Skeletal muscle satellite cell (primary cell): ENCODE data around the gene CHRM4.
"Not testable (repeated sequence)": the region's sequence is repeated elsewhere in the genome, so short reads cannot be mapped to it uniquely, and the experiment has no call there.

Experiments used
- H3K27me3 ChIP-seq: 2 replicates; pipeline ENCODE4 v1.7.0; 2013; ENCODE audit warnings: low read length; ENCODE audit not compliant: control insufficient read depth, insufficient read depth
- H3K36me3 ChIP-seq: 2 replicates; pipeline ENCODE4 v1.7.0; 2013; ENCODE audit warnings: mild to moderate bottlenecking, control low read depth, low read length; ENCODE audit not compliant: insufficient read depth
- H3K4me1 ChIP-seq: 2 replicates; pipeline ENCODE4 v1.7.0; 2013; ENCODE audit warnings: low read length; ENCODE audit not compliant: control insufficient read depth, insufficient read depth
- H3K4me2 ChIP-seq: 2 replicates; pipeline ENCODE4 v1.7.0; 2013; ENCODE audit warnings: mild to moderate bottlenecking, low read length
- H3K4me3 ChIP-seq: 2 replicates; pipeline ENCODE4 v1.7.0; 2013; ENCODE audit warnings: low read length
- H3K9ac ChIP-seq: 2 replicates; pipeline ENCODE4 v1.7.0; 2013; ENCODE audit warnings: mild to moderate bottlenecking, low read depth, low read length, moderate library complexity
- H3K9me3 ChIP-seq: replicated peaks from 2 replicates; pipeline ENCODE4 v1.7.0; 2013; ENCODE audit warnings: mild to moderate bottlenecking, control low read depth, low read length

The CHRM4 gene

DNA sequence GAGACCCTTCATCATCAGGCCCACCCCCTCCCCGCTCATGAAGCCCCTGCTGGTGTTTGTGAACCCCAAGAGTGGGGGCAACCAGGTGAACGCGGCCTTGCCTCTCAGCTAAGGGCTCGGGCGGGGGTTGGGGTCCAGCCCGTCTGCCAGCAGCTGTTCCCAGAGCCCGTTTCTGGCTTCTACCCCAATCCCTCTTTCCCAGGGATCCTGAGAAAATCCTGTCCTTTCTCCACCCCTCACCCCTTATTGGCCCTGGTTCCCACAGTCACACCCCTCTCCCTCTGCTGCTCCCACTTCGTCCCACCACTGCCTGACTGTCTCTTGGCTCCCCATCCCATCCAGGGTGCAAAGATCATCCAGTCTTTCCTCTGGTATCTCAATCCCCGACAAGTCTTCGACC is 19.5 kb downstream of the CHRM4 start:
- Histone ChIP-seq H3K9me3 (no peaks in the 10 kb centered on the region), H3K4me1 (peaks cover 5% of the 10 kb centered on the region), H3K4me2 (no peak overlapping the region), H3K4me3 (no peak overlapping the region), H3K27me3 (no peaks in the 10 kb centered on the region), H3K36me3 (peaks cover 28% of the 10 kb centered on the region), H3K9ac (no peak overlapping the region)

DNA sequence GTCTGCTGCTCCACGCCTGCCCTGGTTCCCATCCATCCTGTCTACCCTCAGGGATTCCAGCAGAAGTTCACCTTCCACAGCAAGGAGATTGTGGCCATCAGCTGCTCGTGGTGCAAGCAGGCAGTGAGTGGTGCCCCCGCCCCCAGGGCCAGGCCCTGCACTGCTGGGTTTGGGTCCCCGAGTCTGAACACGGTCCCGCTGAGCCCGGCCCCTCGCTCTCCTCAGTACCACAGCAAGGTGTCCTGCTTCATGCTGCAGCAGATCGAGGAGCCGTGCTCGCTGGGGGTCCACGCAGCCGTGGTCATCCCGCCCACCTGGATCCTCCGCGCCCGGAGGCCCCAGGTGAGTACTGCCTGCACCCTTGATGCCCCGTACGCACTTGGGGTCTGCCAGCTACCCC is 20.3 kb downstream of the CHRM4 start:
- not testable (repeated sequence) for H3K4me2 ChIP-seq, H3K9me3 ChIP-seq, H3K27me3 ChIP-seq, H3K9ac ChIP-seq, H3K4me3 ChIP-seq, H3K4me1 ChIP-seq
- H3K36me3 ChIP-seq = peaks cover 23% of the 10 kb centered on the region

DNA sequence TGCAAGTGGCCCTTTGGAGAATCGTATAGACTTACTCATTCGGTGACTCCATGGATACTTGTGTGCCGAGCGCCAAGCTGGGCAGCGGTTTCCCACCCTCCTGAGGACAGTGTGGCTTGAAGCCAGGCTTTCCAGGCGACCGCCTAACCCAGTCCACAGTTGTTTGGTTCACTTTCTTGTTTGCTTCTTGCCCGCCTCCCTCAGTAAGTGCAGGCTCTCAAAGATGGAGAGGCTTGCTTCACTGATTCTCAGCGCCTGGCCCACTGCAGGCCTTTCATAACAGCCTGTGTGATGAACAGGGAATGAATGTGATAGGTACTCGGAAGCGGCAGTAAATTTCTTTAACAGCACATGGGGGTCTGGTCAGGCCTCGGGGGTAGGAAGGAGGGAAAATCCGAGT is 21.3 kb downstream of the CHRM4 start:
- Histone ChIP-seq H3K36me3 (peaks cover 20% of the 10 kb centered on the region), H3K4me1 (peaks cover 7% of the 10 kb centered on the region), H3K9ac (no peak overlapping the region), H3K27me3 (no peaks in the 10 kb centered on the region), H3K9me3 (no peaks in the 10 kb centered on the region), H3K4me2 (no peak overlapping the region), H3K4me3 (no peak overlapping the region)

DNA sequence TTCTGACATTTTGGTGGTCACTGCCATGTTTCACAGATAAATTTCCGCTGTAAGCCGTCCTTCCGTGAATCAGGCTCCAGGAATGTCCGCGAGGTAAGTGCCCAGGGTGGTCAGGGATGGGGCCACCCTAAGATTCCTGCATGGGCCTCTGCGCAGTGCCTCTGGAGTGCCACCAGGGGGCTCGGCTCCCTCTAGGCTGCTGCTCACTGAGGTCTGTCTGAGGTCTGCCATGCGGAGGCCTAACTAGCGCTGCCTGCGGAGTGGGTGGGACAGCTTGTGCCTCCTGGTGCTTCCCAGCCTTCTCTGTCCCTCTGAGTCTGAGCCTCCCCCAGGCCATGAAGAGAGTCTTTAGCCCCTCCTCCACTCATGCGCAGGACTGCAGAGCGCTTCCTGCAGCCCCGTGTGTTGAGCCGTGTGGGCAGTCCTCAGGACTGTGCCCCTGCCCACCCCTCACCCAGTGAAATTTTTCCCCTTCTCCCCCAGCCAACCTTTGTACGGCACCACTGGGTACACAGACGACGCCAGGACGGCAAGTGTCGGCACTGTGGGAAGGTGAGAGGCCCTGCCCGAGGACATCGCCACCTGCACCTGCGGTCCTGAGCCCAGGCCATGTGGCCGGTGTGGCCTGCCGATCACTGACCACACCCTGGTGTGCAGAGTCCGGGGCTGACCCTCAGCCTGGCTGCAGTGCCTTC is 22.0 kb downstream of the CHRM4 start:
- H3K36me3 ChIP-seq = peaks cover 18% of the 10 kb centered on the region
- H3K9ac ChIP-seq = no peak overlapping the region
- peaks cover 7% of the 10 kb centered on the region for H3K4me1 ChIP-seq
- H3K27me3 ChIP-seq = no peaks in the 10 kb centered on the region
- H3K4me3 ChIP-seq = no peak overlapping the region
- no peak overlapping the region for H3K4me2 ChIP-seq
- H3K9me3 ChIP-seq = no peaks in the 10 kb centered on the region

DNA sequence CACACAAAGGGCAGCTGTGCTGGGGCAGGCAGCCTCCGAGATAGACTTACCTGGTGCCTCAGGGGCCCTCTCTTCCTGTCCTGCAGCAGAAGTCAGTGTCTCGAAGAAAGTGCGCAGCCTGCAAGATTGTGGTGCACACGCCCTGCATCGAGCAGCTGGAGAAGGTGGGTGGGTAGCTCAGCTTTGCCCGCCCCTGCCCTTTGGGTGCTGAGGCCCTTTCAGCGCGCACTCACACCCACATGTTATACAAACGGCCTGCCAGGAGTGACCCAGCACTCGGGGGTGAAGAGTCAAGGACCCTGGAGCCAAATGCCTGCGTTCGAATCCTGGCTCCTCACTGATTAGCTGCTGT is 23.7 kb downstream of the CHRM4 start:
- Histone ChIP-seq H3K9ac (no peak overlapping the region), H3K27me3 (no peaks in the 10 kb centered on the region), H3K4me2 (no peak overlapping the region), H3K9me3 (no peaks in the 10 kb centered on the region), H3K36me3 (peaks cover 14% of the 10 kb centered on the region), H3K4me3 (no peak overlapping the region), H3K4me1 (peaks cover 22% of the 10 kb centered on the region)

DNA sequence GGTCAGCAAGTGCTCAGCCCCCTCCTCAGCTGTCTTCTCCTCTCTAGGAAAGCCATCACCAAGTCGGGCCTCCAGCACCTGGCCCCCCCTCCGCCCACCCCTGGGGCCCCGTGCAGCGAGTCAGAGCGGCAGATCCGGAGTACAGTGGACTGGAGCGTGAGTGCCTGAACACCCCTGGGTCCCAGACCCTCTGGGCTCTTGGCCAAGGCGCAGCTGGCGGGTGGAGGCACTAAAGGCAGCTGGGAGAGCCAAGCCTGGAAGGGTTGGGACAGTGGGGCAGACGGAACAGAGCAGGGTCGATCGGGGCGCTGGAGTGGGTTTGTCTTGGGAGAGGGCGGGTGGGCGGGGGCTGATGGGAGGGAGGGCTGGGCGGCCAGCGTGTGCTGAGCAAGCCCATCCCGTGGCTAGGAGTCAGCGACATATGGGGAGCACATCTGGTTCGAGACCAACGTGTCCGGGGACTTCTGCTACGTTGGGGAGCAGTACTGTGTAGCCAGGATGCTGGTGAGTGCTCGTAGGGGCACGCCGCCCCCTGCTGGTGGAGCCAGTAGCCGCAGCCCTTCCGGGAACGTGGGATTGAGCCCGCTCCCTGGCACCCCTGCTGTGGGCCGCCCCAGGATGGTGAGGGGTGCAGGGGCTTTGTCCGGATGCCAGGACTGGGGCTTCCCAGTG is 24.2 kb downstream of the CHRM4 start:
- Histone ChIP-seq H3K27me3 (no peaks in the 10 kb centered on the region), H3K4me1 (peaks cover 27% of the 10 kb centered on the region), H3K4me2 (no peak overlapping the region), H3K36me3 (peaks cover 17% of the 10 kb centered on the region), H3K9me3 (no peaks in the 10 kb centered on the region), H3K9ac (no peak overlapping the region), H3K4me3 (no peak overlapping the region)

DNA sequence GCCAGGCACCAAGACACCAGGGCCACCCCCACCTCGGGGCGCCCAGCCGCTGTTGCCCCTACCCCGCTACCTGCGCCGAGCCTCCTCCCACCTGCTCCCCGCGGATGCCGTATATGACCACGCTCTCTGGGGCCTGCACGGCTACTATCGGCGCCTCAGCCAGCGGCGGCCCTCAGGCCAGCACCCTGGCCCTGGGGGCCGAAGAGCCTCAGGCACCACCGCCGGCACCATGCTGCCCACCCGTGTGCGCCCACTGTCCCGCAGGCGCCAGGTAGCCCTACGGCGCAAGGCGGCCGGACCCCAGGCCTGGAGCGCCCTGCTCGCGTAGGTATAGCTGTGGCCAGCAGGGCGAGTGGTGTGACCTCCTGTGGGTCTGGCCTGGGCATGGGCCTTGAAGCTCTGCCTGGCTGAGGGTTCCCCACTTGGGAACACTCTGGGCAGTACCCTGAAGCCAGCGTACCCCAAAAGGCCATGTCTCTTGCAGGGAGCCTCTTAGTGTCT is 24.9 kb downstream of the CHRM4 start:
- peaks cover 17% of the 10 kb centered on the region for H3K36me3 ChIP-seq
- H3K27me3 ChIP-seq = no peaks in the 10 kb centered on the region
- no peak overlapping the region for H3K4me2 ChIP-seq
- H3K4me3 ChIP-seq = no peak overlapping the region
- H3K4me1 ChIP-seq = peaks cover 33% of the 10 kb centered on the region
- no peaks in the 10 kb centered on the region for H3K9me3 ChIP-seq
- H3K9ac ChIP-seq = no peak overlapping the region

DNA sequence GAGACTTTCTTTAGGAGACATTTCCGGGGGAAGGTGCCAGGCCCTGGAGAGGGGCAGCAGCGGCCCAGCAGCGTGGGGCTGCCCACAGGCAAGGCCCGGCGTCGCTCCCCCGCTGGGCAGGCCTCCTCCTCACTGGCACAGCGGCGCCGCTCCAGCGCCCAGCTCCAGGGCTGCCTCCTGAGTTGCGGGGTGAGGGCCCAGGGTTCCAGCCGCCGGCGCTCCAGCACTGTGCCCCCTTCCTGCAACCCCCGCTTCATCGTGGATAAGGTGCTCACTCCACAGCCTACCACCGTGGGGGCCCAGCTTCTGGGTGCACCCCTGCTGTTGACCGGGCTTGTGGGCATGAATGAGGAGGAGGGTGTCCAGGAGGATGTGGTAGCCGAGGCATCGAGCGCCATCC is 25.3 kb downstream of the CHRM4 start:
- no peaks in the 10 kb centered on the region for H3K27me3 ChIP-seq
- peaks cover 13% of the 10 kb centered on the region for H3K36me3 ChIP-seq
- no peak overlapping the region for H3K4me2 ChIP-seq
- peaks cover 38% of the 10 kb centered on the region for H3K4me1 ChIP-seq
- no peaks in the 10 kb centered on the region for H3K9me3 ChIP-seq
- no peak overlapping the region for H3K9ac ChIP-seq
- H3K4me3 ChIP-seq = no peak overlapping the region

DNA sequence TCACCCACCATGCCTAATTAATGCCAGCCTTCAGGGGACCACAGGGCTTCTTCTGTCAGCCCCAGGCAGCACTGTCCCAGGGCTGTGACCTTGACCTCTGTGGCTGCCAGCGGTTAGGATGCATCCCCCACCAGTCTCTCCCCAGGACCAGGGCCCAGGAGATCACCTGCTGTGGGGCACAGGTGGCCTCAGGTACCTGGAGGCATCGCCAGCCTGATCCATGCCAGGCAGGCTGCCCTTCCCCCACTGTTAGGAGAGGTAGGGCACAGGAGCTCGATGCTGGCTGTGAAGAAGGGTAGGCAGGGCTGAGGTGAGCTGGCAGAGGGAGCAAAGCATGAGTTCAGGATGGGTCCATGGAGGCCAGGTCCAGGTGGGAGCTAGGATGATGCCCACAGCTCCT is 26.8 kb downstream of the CHRM4 start:
- H3K4me2 ChIP-seq = no peak overlapping the region
- no peaks in the 10 kb centered on the region for H3K9me3 ChIP-seq
- H3K27me3 ChIP-seq = no peaks in the 10 kb centered on the region
- H3K36me3 ChIP-seq = peaks cover 7% of the 10 kb centered on the region
- no peak overlapping the region for H3K4me3 ChIP-seq
- H3K9ac ChIP-seq = no peak overlapping the region
- H3K4me1 ChIP-seq = peaks cover 46% of the 10 kb centered on the region

DNA sequence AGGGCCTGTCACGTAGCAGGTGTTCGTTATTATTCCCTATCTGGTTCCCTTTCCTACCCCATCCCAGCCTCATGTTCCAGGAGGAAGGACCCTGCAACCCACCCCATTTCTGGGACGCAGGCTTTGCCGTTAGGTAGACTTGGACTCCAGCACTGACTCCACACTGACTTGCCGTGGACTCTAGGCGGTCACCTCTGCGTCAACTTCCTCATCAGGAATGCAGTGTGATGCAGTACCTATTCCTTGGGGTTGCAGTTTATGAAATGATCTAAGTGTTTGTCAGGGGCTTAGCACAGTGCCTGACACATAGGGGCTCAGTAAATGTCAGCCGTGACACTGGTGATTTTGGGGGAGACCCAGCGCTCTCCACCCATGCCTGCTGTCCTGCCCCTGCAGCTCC is 27.5 kb downstream of the CHRM4 start:
- peak overlapping the region; percentile 87 for H3K9ac ChIP-seq
- H3K9me3 ChIP-seq = no peaks in the 10 kb centered on the region
- H3K27me3 ChIP-seq = no peaks in the 10 kb centered on the region
- peaks cover 7% of the 10 kb centered on the region for H3K36me3 ChIP-seq
- H3K4me2 ChIP-seq = peak overlapping the region; percentile 93
- peaks cover 46% of the 10 kb centered on the region for H3K4me1 ChIP-seq
- no peak overlapping the region for H3K4me3 ChIP-seq

DNA sequence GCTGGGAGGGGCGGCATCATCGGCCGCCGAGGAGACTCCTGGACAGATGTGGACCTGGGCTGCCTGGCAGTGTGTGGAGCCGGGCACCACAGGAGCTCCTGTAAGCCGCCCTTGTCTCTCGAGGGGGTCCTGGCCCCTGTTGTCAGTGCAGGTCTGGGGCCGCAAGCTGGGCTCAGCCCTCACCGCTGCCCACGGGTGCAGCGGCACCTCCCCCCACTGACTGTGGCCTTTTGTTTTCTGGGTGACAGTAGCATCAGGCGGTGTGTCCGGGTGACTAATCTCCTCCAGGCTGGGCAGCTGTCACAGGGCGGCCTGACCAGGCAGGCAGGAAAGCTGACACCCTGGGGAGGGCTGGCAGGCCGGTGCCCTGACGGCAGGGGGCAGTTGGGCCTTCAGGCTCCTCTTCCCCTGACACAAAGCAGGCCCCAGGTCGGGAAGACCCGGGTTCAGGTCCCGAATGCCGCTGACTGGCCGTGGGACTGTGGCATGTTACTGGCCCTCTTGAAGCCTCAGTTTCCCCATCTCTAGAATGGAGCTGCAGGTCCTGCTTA is 28.0 kb downstream of the CHRM4 start:
- Histone ChIP-seq H3K36me3 (peaks cover 7% of the 10 kb centered on the region), H3K27me3 (no peaks in the 10 kb centered on the region), H3K9ac (peak overlapping the region; percentile 87), H3K4me1 (peaks cover 46% of the 10 kb centered on the region), H3K4me3 (peak overlapping the region; percentile 66), H3K4me2 (peak overlapping the region; percentile 93), H3K9me3 (no peaks in the 10 kb centered on the region)

DNA sequence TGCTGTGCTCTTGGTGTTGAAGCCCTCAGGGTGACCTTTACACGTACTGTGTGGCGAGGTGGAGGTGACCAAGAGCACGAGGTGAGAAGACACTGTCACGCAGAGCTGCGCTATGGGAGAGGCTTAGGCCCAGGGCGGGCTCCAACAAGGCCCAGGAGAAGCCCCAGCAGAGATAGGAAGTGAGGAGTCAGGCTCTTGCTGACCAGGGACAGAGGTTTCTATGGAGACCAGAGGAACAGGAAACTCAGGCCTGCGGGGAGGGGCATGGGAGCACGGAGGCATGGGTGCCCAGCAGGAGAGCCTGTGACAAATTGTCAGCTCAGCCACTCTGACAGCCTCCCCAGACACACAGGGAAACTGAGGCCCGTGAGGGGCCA is 28.6 kb downstream of the CHRM4 start:
- Histone ChIP-seq H3K4me3 (peak overlapping the region; percentile 66), H3K4me1 (peaks cover 46% of the 10 kb centered on the region), H3K27me3 (no peaks in the 10 kb centered on the region), H3K4me2 (peak overlapping the region; percentile 93), H3K36me3 (peaks cover 7% of the 10 kb centered on the region), H3K9me3 (no peaks in the 10 kb centered on the region), H3K9ac (peak overlapping the region; percentile 87)
